HepG2 (cell line): ENCODE data around the gene RAI2.

ENCODE experiments used
- CTCF ChIP-seq: sonication (generic); formaldehyde crosslinking; IDR thresholded peaks from 2 replicates; pipeline ENCODE4 v1.5.0; 2020; ENCODE audit warnings: mild to moderate bottlenecking, missing genetic modification reagents, moderate library complexity
- HMGXB4 ChIP-seq, 2 experiments: sonication (generic) in 1 of 2; formaldehyde crosslinking in 1 of 2; IDR thresholded peaks; 2 replicates each; pipeline versions ENCODE4 v1.4.0 to v1.6.1; 2018 to 2020; ENCODE audit warnings: missing genetic modification reagents in 2 of 2, borderline replicate concordance in 1 of 2, low read depth in 1 of 2, mild to moderate bottlenecking in 1 of 2, missing biosample characterization in 1 of 2
- ZNF143 ChIP-seq: sonication (generic); formaldehyde crosslinking; IDR thresholded peaks from 2 replicates; pipeline ENCODE4 v1.4.0; 2020; ENCODE audit warnings: missing genetic modification reagents

GRCh38 chrX:17888421-17888820 lies 27.3 kb upstream of the RAI2 start:
- TF ChIP-seq CTCF (CRISPR knock-in tag) = no peak
- TF ChIP-seq ZNF143 = no peak
- no peak for TF ChIP-seq HMGXB4 (CRISPR knock-in tag; IDR thresholded peaks at IDR 0.05; ENCODE audit: borderline replicate concordance in 1 of 2, low read depth in 1 of 2)
